HG02642 (cell line): ENCODE data around the gene ABI3.
A peak's percentile ranks its signal among the peaks of the same experiment; 100 is the strongest.

Experiments used
- ATAC-seq: cut with Tn5 transposase; IDR thresholded peaks from one replicate; pipeline ENCODE4 v1.9.1; 2021; ENCODE audit warnings: mild to moderate bottlenecking; ENCODE audit not compliant: unreplicated experiment, poor library complexity

Gene ABI3

GRCh38 chr17:49224198-49224996 is 13.9 kb downstream of the ABI3 start:
- ATAC-seq = no peak

GRCh38 chr17:49224997-49225337 is 14.5 kb downstream of the ABI3 start:
- no peak for ATAC-seq

- ATAC-seq = no peak
Observed at GRCh38 chr17:49225554-49226236, 15.2 kb downstream of the ABI3 start.

GRCh38 chr17:49226771-49227435 is 16.4 kb downstream of the ABI3 start:
- ATAC-seq = no peak

GRCh38 chr17:49227436-49228261 is 17.1 kb downstream of the ABI3 start:
- no peak for ATAC-seq

GRCh38 chr17:49229076-49229804 is 18.7 kb downstream of the ABI3 start:
- no peak for ATAC-seq

- ATAC-seq = no peak
Observed at GRCh38 chr17:49229805-49230600, 19.5 kb downstream of the ABI3 start.

- ATAC-seq = peak; percentile 90
Observed at GRCh38 chr17:49230636-49231562, 20.4 kb downstream of the ABI3 start, which contains the start of gene PHOSPHO1. Gene PHOSPHO1 (minus strand): TSS chr17:49230787. CDS start chr17:49226691, 4,096 bp downstream.

GRCh38 chr17:49231563-49231894 is 21.0 kb downstream of the ABI3 start:
- no peak for ATAC-seq

GRCh38 chr17:49234509-49235080 is 24.1 kb downstream of the ABI3 start:
- ATAC-seq = no peak

- no peak for ATAC-seq
Observed at GRCh38 chr17:49235896-49236295, 25.4 kb downstream of the ABI3 start.

- no peak for ATAC-seq
Observed at GRCh38 chr17:49239963-49240362, 29.5 kb downstream of the ABI3 start.

GRCh38 chr17:49240619-49241018 is 30.1 kb downstream of the ABI3 start:
- ATAC-seq = no peak

GRCh38 chr17:49241040-49241439 is 30.5 kb downstream of the ABI3 start:
- ATAC-seq = no peak

GRCh38 chr17:49241692-49242397 is 31.3 kb downstream of the ABI3 start:
- ATAC-seq = no peak

- ATAC-seq = no peak
Observed at GRCh38 chr17:49242813-49243212, 32.3 kb downstream of the ABI3 start.

GRCh38 chr17:49244839-49245238 is 34.3 kb downstream of the ABI3 start:
- no peak for ATAC-seq
